CD4-positive, alpha-beta T cell treated with Interleukin-4 for 1 hour (primary cell): ENCODE results near the gene SHFL.

Experiments
- DNase-seq, 2 donors: peaks; one replicate each; pipeline ENCODE4 v3.0.0-alpha.2; 2020 to 2022

Gene SHFL

GRCh38 chr19:10110076-10110971 lies 24.2 kb downstream of the SHFL start:
- no peak for DNase-seq

GRCh38 chr19:10110972-10111317 lies 24.8 kb downstream of the SHFL start:
- no peak for DNase-seq

GRCh38 chr19:10111405-10111811 lies 25.3 kb downstream of the SHFL start, which contains the start of gene P2RY11:
TSS of gene P2RY11 (plus strand) at chr19:10111693. CDS start at chr19:10111722, 29 bp downstream.
- peak; percentile 41 to 70 for DNase-seq

GRCh38 chr19:10112037-10112761 lies 26.1 kb downstream of the SHFL start:
- DNase-seq, result peak; percentile 56 to 72

GRCh38 chr19:10112895-10113591 lies 26.9 kb downstream of the SHFL start:
- peak; percentile 73 to 78 for DNase-seq

- peak in 1 of 2 donors; percentile 39 for DNase-seq
These were observed 27.5 kb downstream of the SHFL start for GRCh38 chr19:10113592-10113963.

- no peak for DNase-seq
These were observed 28.0 kb downstream of the SHFL start for GRCh38 chr19:10113964-10114650.

GRCh38 chr19:10114651-10115391 lies 28.7 kb downstream of the SHFL start:
- no peak for DNase-seq

GRCh38 chr19:10115392-10116084 lies 29.4 kb downstream of the SHFL start:
- DNase-seq, result no peak

- peak in 1 of 2 donors; percentile 27 for DNase-seq
These were observed 30.2 kb downstream of the SHFL start for GRCh38 chr19:10116085-10116865.

- no peak for DNase-seq
These were observed 30.9 kb downstream of the SHFL start for GRCh38 chr19:10116866-10117616.

- DNase-seq, result no peak
These were observed 32.8 kb downstream of the SHFL start for GRCh38 chr19:10118960-10119359.

- DNase-seq, result no peak
These were observed 34.5 kb downstream of the SHFL start for GRCh38 chr19:10120538-10121189.

GRCh38 chr19:10122045-10122444 lies 35.9 kb downstream of the SHFL start:
- no peak for DNase-seq

- DNase-seq, result no peak
These were observed 38.3 kb downstream of the SHFL start for GRCh38 chr19:10124429-10124828.

- peak in 1 of 2 donors; percentile 23 for DNase-seq
These were observed 40.1 kb downstream of the SHFL start for GRCh38 chr19:10126213-10126639.

GRCh38 chr19:10132905-10133304 lies 46.8 kb downstream of the SHFL start:
- DNase-seq, result no peak

GRCh38 chr19:10133596-10133995 lies 47.5 kb downstream of the SHFL start:
- no peak for DNase-seq

- no peak for DNase-seq
These were observed 47.9 kb downstream of the SHFL start for GRCh38 chr19:10134040-10134439.
